Neural cell (in vitro differentiated cells): ENCODE measurements around the gene ABCC8.

Experiments
- EP300 ChIP-seq: fragments of 450-650 bp; conservative IDR thresholded peaks from 2 replicates; pipeline ENCODE4 v1.6.1; 2014; ENCODE audit warnings: antibody characterized with exemption, mild to moderate bottlenecking, moderate library complexity; ENCODE audit not compliant: poor library complexity, severe bottlenecking
- EZH2 ChIP-seq: fragments of 200-600, 300-800 bp; shearing (Covaris generic), sonication (generic); IDR thresholded peaks from 2 replicates; pipeline ENCODE4 v1.6.1; 2014; ENCODE audit warnings: antibody characterized with exemption, low read length, borderline replicate concordance, mild to moderate bottlenecking; ENCODE audit not compliant: insufficient read depth, poor library complexity, severe bottlenecking
- MXI1 ChIP-seq: fragments of 450-650 bp; conservative IDR thresholded peaks from 2 replicates; pipeline ENCODE4 v1.6.1; 2014; ENCODE audit warnings: antibody characterized with exemption, mild to moderate bottlenecking; ENCODE audit not compliant: poor library complexity, severe bottlenecking
- POLR2AphosphoS5 ChIP-seq: IDR thresholded peaks from 2 replicates; pipeline ENCODE4 v1.6.1; 2012
- TF ChIP-seq, protein P1 (sequence below): fragments of 450-650 bp; IDR thresholded peaks from 2 replicates; pipeline ENCODE4 v1.5.1; 2014; ENCODE audit warnings: antibody characterized with exemption, mild to moderate bottlenecking, moderate library complexity; ENCODE audit not compliant: poor library complexity, severe bottlenecking

DNA sequence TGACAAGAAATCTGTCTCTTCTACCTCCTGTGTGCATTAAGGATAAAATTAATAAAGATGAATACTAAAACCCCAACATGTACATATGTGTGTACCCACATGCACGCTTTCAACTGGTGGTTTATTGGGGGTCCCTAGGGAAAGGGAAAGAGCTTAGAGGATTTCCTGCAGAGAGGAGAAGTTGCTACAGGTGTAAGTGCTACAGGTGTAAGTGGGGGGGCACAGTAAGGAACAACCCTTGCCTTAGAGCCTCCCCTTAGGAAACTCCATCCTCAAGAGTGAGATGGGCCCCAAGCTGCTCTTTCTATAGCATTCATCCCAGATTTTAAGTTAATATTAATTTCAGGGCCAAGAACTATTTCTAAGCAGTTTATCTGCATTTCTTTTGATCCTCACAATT is 11.9 kb upstream of the ABCC8 start:
- TF ChIP-seq, protein P1, sequence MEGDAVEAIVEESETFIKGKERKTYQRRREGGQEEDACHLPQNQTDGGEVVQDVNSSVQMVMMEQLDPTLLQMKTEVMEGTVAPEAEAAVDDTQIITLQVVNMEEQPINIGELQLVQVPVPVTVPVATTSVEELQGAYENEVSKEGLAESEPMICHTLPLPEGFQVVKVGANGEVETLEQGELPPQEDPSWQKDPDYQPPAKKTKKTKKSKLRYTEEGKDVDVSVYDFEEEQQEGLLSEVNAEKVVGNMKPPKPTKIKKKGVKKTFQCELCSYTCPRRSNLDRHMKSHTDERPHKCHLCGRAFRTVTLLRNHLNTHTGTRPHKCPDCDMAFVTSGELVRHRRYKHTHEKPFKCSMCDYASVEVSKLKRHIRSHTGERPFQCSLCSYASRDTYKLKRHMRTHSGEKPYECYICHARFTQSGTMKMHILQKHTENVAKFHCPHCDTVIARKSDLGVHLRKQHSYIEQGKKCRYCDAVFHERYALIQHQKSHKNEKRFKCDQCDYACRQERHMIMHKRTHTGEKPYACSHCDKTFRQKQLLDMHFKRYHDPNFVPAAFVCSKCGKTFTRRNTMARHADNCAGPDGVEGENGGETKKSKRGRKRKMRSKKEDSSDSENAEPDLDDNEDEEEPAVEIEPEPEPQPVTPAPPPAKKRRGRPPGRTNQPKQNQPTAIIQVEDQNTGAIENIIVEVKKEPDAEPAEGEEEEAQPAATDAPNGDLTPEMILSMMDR, result no peak
- no peak for TF ChIP-seq EP300
- TF ChIP-seq EZH2, result no peak
- no peak for TF ChIP-seq POLR2AphosphoS5
- TF ChIP-seq MXI1, result no peak
